ENCODE measurements around the gene LPP. TPM values are rescaled to one million over a fixed set of nuclear protein-coding genes. Genes with fewer than 3 reads are reported as not detected.

The LPP gene
- total RNA-seq, 1 donor from 2014 or later = 222 TPM

- no peaks in the 10 kb centered on the region for H3K9me3 Mint-ChIP-seq (ENCODE audit: unreplicated experiment)
- H3K27me3 ChIP-seq (ENCODE audit: insufficient read depth, low read length) = no peaks in the 10 kb centered on the region
- peaks cover 25% of the 10 kb centered on the region for H4K20me1 ChIP-seq (ENCODE audit: insufficient read depth, low read length)
- H3K9ac ChIP-seq (ENCODE audit: low read length) = no peak overlapping the region
- H3K27me3 Mint-ChIP-seq (ENCODE audit: low read depth, unreplicated experiment) = no peaks in the 10 kb centered on the region
- no peak overlapping the region for H3K27ac Mint-ChIP-seq (ENCODE audit: unreplicated experiment)
- H3K79me2 ChIP-seq (ENCODE audit: insufficient read depth, low read length) = peaks cover 27% of the 10 kb centered on the region
- H3K9me3 ChIP-seq (ENCODE audit: insufficient read depth, low read depth, low read length) = no peaks in the 10 kb centered on the region
- peaks cover 4% of the 10 kb centered on the region for H3K36me3 Mint-ChIP-seq (ENCODE audit: low read depth, unreplicated experiment)
- FAIRE-seq (no peak), DNase-seq (ENCODE audit: low read depth) (no peak)
- no peak overlapping the region for H3K4me3 ChIP-seq (ENCODE audit: insufficient read depth, low read depth, low read length)
- no peak overlapping the region for H3K4me2 ChIP-seq (ENCODE audit: low read length)
- no peak overlapping the region for H2AFZ ChIP-seq (ENCODE audit: low read depth, low read length)
- TF ChIP-seq CTCF (IDR thresholded peaks at IDR 0.05; ENCODE audit: insufficient read depth, low read depth, low read length) = no peak
- TF ChIP-seq EZH2 (IDR thresholded peaks at IDR 0.05; ENCODE audit: insufficient read depth, low read length) = no peak
- no peaks in the 10 kb centered on the region for H3K36me3 ChIP-seq (ENCODE audit: insufficient read depth, low read length)
- no peak overlapping the region for H3K27ac ChIP-seq (ENCODE audit: low read depth, low read length)
- peaks cover 5% of the 10 kb centered on the region for H3K4me1 Mint-ChIP-seq (ENCODE audit: low read depth, unreplicated experiment)
- no peak overlapping the region for H3K4me3 Mint-ChIP-seq (ENCODE audit: unreplicated experiment)
- no peaks in the 10 kb centered on the region for H3K4me1 ChIP-seq (ENCODE audit: insufficient read depth, low read length)
These were observed 573.1 kb downstream of the LPP start for GRCh38 chr3:188727052-188727451.

- Histone ChIP-seq H2AFZ (ENCODE audit: low read depth, low read length) (no peak overlapping the region), H3K4me1 (ENCODE audit: insufficient read depth, low read length) (no peaks in the 10 kb centered on the region), H3K4me3 (ENCODE audit: insufficient read depth, low read depth, low read length) (no peak overlapping the region), H3K79me2 (ENCODE audit: insufficient read depth, low read length) (peaks cover 15% of the 10 kb centered on the region), H3K9me3 (ENCODE audit: insufficient read depth, low read depth, low read length) (no peaks in the 10 kb centered on the region), H3K27me3 (ENCODE audit: insufficient read depth, low read length) (no peaks in the 10 kb centered on the region), H3K4me2 (ENCODE audit: low read length) (no peak overlapping the region), H3K9ac (ENCODE audit: low read length) (no peak overlapping the region), H3K27ac (ENCODE audit: low read depth, low read length) (no peak overlapping the region), H3K36me3 (ENCODE audit: insufficient read depth, low read length) (no peaks in the 10 kb centered on the region), H4K20me1 (ENCODE audit: insufficient read depth, low read length) (peaks cover 24% of the 10 kb centered on the region)
- Mint-ChIP-seq H3K36me3 (ENCODE audit: low read depth, unreplicated experiment) (peaks cover 4% of the 10 kb centered on the region), H3K27me3 (ENCODE audit: low read depth, unreplicated experiment) (no peaks in the 10 kb centered on the region), H3K4me1 (ENCODE audit: low read depth, unreplicated experiment) (no peaks in the 10 kb centered on the region), H3K27ac (ENCODE audit: unreplicated experiment) (no peak overlapping the region), H3K4me3 (ENCODE audit: unreplicated experiment) (no peak overlapping the region), H3K9me3 (ENCODE audit: unreplicated experiment) (no peaks in the 10 kb centered on the region)
- FAIRE-seq = no peak
- no peak for DNase-seq (ENCODE audit: low read depth)
- TF ChIP-seq CTCF (IDR thresholded peaks at IDR 0.05; ENCODE audit: insufficient read depth, low read depth, low read length) (no peak), EZH2 (IDR thresholded peaks at IDR 0.05; ENCODE audit: insufficient read depth, low read length) (no peak)
These were observed 574.5 kb downstream of the LPP start for GRCh38 chr3:188728371-188728896.

- Histone ChIP-seq H3K4me1 (ENCODE audit: insufficient read depth, low read length) (no peaks in the 10 kb centered on the region), H4K20me1 (ENCODE audit: insufficient read depth, low read length) (peaks cover 29% of the 10 kb centered on the region), H3K9ac (ENCODE audit: low read length) (no peak overlapping the region), H3K79me2 (ENCODE audit: insufficient read depth, low read length) (peaks cover 10% of the 10 kb centered on the region), H3K4me3 (ENCODE audit: insufficient read depth, low read depth, low read length) (no peak overlapping the region), H3K9me3 (ENCODE audit: insufficient read depth, low read depth, low read length) (no peaks in the 10 kb centered on the region), H3K27me3 (ENCODE audit: insufficient read depth, low read length) (no peaks in the 10 kb centered on the region), H3K36me3 (ENCODE audit: insufficient read depth, low read length) (no peaks in the 10 kb centered on the region), H3K27ac (ENCODE audit: low read depth, low read length) (no peak overlapping the region), H3K4me2 (ENCODE audit: low read length) (no peak overlapping the region), H2AFZ (ENCODE audit: low read depth, low read length) (no peak overlapping the region)
- no peaks in the 10 kb centered on the region for H3K27me3 Mint-ChIP-seq (ENCODE audit: low read depth, unreplicated experiment)
- H3K27ac Mint-ChIP-seq (ENCODE audit: unreplicated experiment) = no peak overlapping the region
- FAIRE-seq (no peak), DNase-seq (ENCODE audit: low read depth) (no peak)
- TF ChIP-seq EZH2 (IDR thresholded peaks at IDR 0.05; ENCODE audit: insufficient read depth, low read length) (no peak), CTCF (IDR thresholded peaks at IDR 0.05; ENCODE audit: insufficient read depth, low read depth, low read length) (no peak)
- H3K9me3 Mint-ChIP-seq (ENCODE audit: unreplicated experiment) = no peaks in the 10 kb centered on the region
- H3K4me3 Mint-ChIP-seq (ENCODE audit: unreplicated experiment) = no peak overlapping the region
- H3K4me1 Mint-ChIP-seq (ENCODE audit: low read depth, unreplicated experiment) = no peaks in the 10 kb centered on the region
- peaks cover 4% of the 10 kb centered on the region for H3K36me3 Mint-ChIP-seq (ENCODE audit: low read depth, unreplicated experiment)
These were observed 575.5 kb downstream of the LPP start for GRCh38 chr3:188729422-188729821.
